Caco-2 (cell line): ENCODE results near the gene GAA. TPM values are rescaled to one million over a fixed set of nuclear protein-coding genes. Genes with fewer than 3 reads are reported as not detected.

Source experiments
- BruUV-seq: library from RNA; stranded (reverse); fragments of 400-500 nt; replicated peaks from 2 replicates; lab custom pipeline; 2021; lab: Mats Ljungman, UMichigan
- CTCF ChIA-PET: fragments of 300-600 bp; sonication (Branson Sonifier 250); formaldehyde crosslinking; loops from one replicate; lab custom pipeline; 2022; ENCODE audit warnings: antibody characterized with exemption; lab: Charles Lee
- POLR2A ChIA-PET: fragments of 300-600 bp; sonication (Branson Sonifier 250); formaldehyde crosslinking; loops from one replicate; lab custom pipeline; 2022; ENCODE audit warnings: antibody characterized with exemption; lab: Charles Lee
- DNase-seq, 2 experiments: peaks; one replicate each; pipeline versions ENCODE4 v3.0.0 to v3.0.0-alpha.2; 2020 to 2022
- H3K27me3 ChIP-seq: replicated peaks from 2 replicates; pipeline ENCODE4 v1.6.0; 2011; ENCODE audit warnings: low read length; ENCODE audit not compliant: control insufficient read depth, insufficient read depth
- H3K36me3 ChIP-seq: 2 replicates; pipeline ENCODE4 v1.5.1; 2011; ENCODE audit warnings: low read length; ENCODE audit not compliant: control insufficient read depth, insufficient read depth
- H3K4me1 ChIP-seq: fragments of 250-450 bp; sonication (Bioruptor Pico); 2 replicates; pipeline ENCODE4 v1.5.1; 2020; ENCODE audit warnings: mild to moderate bottlenecking
- H3K4me3 ChIP-seq: 2 replicates; pipeline ENCODE4 v1.5.1; 2011; ENCODE audit warnings: low read depth, mild to moderate bottlenecking, control low read depth, low read length
- H3K9me3 ChIP-seq: fragments of 250-450 bp; sonication (Bioruptor Pico); 2 replicates; pipeline ENCODE4 v1.5.1; 2020; ENCODE audit warnings: mild to moderate bottlenecking, moderate library complexity
- H3K27ac Mint-ChIP-seq: one replicate; pipeline ENCODE4 v1.8.0; 2022; ENCODE audit warnings: mixed read lengths; ENCODE audit not compliant: unreplicated experiment
- H3K27me3 Mint-ChIP-seq: one replicate; pipeline ENCODE4 v1.8.0; 2022; ENCODE audit warnings: mixed read lengths; ENCODE audit not compliant: insufficient read depth, unreplicated experiment
- H3K36me3 Mint-ChIP-seq: one replicate; pipeline ENCODE4 v1.8.0; 2022; ENCODE audit warnings: mild to moderate bottlenecking, mixed read lengths; ENCODE audit not compliant: insufficient read depth, unreplicated experiment
- H3K4me1 Mint-ChIP-seq: one replicate; pipeline ENCODE4 v1.8.0; 2022; ENCODE audit warnings: low read depth, mixed read lengths; ENCODE audit not compliant: unreplicated experiment
- H3K4me3 Mint-ChIP-seq: one replicate; pipeline ENCODE4 v1.8.0; 2022; ENCODE audit warnings: mild to moderate bottlenecking, moderate library complexity, mixed read lengths; ENCODE audit not compliant: unreplicated experiment
- H3K9me3 Mint-ChIP-seq: one replicate; pipeline ENCODE4 v1.8.0; 2022; ENCODE audit warnings: mixed read lengths; ENCODE audit not compliant: unreplicated experiment
- intact Hi-C: fragments of 100-400 bp; cut with micrococcal nuclease; formaldehyde crosslinking; loops from one replicate; pipeline ENCODE4 v1.10.0; 2022; ENCODE audit not compliant: unreplicated experiment
- microRNA-seq: library from miRNA; unstranded; fragments of <30 nt; microRNA quantifications from one replicate; pipeline ENCODE4 v1.2.0, GENCODE V29; 2022
- total RNA-seq: library from RNA; stranded (reverse); gene quantifications from 2 replicates; pipeline ENCODE4 v1.2.3, GENCODE V29; 2022
- TF ChIP-seq, protein P1 (sequence below), 2 experiments: fragments of 200-600 bp in 1 of 2; IDR thresholded peaks; 1 replicate in 1 of 2; 2 replicates in 1 of 2; pipeline versions ENCODE4 v1.5.1 to v1.8.0; 2011 to 2022; ENCODE audit warnings: antibody characterized with exemption in 1 of 2, control low read depth in 1 of 2, inconsistent platforms in 1 of 2, low read depth in 1 of 2, low read length in 1 of 2, mild to moderate bottlenecking in 1 of 2, moderate library complexity in 1 of 2; ENCODE audit not compliant: insufficient read depth in 1 of 2, severe bottlenecking in 1 of 2, unreplicated experiment in 1 of 2

GAA gene
- total RNA-seq, 1 experiment from 2014 or later: 42.4 TPM

DNA sequence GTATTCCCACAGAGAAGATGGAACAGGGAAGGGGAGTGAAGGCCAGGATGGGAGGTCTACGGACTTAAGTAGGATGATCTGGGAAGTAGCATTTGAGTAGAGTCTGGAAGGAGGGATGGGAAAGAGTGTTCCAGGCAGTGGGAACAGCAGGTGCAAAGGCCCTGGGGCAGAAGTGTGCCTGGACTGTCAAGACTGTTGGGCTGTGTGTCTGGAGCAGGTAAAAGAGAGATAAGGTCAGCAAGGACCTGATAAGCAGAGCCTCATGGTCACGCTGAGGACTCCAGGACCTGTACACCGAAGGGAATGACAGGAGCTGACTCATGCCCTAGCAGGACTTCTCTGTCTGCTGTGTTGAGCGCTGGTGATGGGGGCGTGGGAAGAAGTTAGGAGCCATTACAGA is 67.7 kb downstream of the GAA start:
- intact Hi-C loops: no loop called here
- CTCF ChIA-PET: no interaction called here

More for the DNA sequence above, 67.7 kb downstream of the GAA start:
- no peak for DNase-seq
- Mint-ChIP-seq H3K9me3 (peaks cover 10% of the 10 kb centered on the region), H3K27ac (peak overlapping the region; percentile 23), H3K4me3 (no peak overlapping the region), H3K27me3 (no peaks in the 10 kb centered on the region), H3K36me3 (no peaks in the 10 kb centered on the region), H3K4me1 (peaks cover 26% of the 10 kb centered on the region)
- Histone ChIP-seq H3K27me3 (no peaks in the 10 kb centered on the region), H3K9me3 (0 out of 2 replicates have a peak, but pooled peaks cover 2% of the 10 kb centered on the region), H3K4me1 (peaks cover 12% of the 10 kb centered on the region), H3K36me3 (no peaks in the 10 kb centered on the region), H3K4me3 (no peak overlapping the region)
- no TSS peak for BruUV-seq
- POLR2A ChIA-PET: no interaction called here
- TF ChIP-seq, protein P1, sequence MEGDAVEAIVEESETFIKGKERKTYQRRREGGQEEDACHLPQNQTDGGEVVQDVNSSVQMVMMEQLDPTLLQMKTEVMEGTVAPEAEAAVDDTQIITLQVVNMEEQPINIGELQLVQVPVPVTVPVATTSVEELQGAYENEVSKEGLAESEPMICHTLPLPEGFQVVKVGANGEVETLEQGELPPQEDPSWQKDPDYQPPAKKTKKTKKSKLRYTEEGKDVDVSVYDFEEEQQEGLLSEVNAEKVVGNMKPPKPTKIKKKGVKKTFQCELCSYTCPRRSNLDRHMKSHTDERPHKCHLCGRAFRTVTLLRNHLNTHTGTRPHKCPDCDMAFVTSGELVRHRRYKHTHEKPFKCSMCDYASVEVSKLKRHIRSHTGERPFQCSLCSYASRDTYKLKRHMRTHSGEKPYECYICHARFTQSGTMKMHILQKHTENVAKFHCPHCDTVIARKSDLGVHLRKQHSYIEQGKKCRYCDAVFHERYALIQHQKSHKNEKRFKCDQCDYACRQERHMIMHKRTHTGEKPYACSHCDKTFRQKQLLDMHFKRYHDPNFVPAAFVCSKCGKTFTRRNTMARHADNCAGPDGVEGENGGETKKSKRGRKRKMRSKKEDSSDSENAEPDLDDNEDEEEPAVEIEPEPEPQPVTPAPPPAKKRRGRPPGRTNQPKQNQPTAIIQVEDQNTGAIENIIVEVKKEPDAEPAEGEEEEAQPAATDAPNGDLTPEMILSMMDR (IDR thresholded peaks at IDR 0.05; ENCODE audit: insufficient read depth in 1 of 2, low read depth in 1 of 2, low read length in 1 of 2, severe bottlenecking in 1 of 2, unreplicated experiment in 1 of 2): no peak

Small RNA genes within 50 kb of the gene (microRNA-seq; reads per million reads assigned to microRNA genes)
- not detected for gene MIR1268B

Other genes starting within 250 kb of the GAA start
- gene TBC1D16, start 65.7 kb upstream of the GAA start, total RNA-seq: 48.1 and 55.4 TPM in 2 replicates
- 3.7 and 3.9 TPM in 2 replicates for gene CCDC40, start 64.9 kb upstream of the GAA start, total RNA-seq
- gene EIF4A3, start 45.5 kb downstream of the GAA start, total RNA-seq: 190 and 192 TPM in 2 replicates
- gene CARD14, start 68.4 kb downstream of the GAA start, total RNA-seq: 1.3 and 1.8 TPM in 2 replicates
- 39.5 and 42.8 TPM in 2 replicates for gene SGSH, start 118.8 kb downstream of the GAA start, total RNA-seq
- 37.1 and 46.0 TPM in 2 replicates for gene SLC26A11, start 118.8 kb downstream of the GAA start, total RNA-seq
- gene RNF213, start 159.3 kb downstream of the GAA start, total RNA-seq: 61.4 and 70.5 TPM in 2 replicates